Fibroblast of peridontal ligament (primary cell): Measurements from ENCODE around the gene RNU7-1.

ENCODE experiments used
- DNase-seq: peaks from one replicate; pipeline ENCODE4 v3.0.0-alpha.2; 2010; ENCODE audit errors: extremely low read depth

RNU7-1 gene

DNA sequence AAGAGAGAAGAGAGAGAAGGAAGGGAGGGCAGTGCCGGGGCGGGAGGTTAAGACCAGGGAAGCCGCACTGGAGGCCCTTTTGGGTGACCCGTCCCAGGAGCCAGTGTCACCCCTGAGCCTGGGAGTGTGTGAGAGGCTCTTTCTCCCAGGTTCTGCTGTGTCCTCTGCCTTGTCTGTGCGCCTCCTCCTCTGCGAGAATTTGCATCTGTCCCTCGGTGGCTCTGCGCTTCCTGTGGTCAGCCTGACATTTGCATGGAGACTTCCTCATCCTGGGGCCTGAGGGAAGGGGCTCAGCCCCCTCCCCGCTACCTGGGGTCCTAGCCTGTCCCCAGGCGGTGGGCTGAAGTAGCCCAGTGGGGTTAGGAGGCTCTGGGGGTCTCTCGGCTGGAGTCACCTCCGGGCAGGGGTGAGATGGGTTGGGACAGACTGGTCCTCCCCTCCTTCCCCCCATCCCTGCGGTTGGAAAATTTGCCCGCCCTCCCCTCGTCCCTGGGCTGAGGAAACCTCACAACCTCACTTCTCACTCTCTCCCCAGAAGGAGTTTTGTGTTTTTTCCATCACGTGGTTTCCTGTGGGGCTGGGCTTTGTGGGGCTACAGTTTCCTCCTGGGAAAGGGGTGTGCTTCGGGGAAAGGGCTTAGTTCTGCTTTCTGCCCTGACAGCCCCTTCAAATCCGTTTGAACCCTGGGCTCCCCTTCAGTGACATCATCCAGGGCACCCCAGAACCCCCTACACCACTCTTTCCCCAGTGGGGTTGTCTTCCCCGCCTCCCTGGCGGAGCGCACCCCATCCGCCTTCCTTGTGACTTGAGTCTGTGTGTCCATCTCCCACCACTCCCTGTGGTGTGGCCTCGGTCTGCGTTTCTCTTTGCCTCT, 10.1 kb downstream of the RNU7-1 start:
- peak; percentile 63 for DNase-seq

DNA sequence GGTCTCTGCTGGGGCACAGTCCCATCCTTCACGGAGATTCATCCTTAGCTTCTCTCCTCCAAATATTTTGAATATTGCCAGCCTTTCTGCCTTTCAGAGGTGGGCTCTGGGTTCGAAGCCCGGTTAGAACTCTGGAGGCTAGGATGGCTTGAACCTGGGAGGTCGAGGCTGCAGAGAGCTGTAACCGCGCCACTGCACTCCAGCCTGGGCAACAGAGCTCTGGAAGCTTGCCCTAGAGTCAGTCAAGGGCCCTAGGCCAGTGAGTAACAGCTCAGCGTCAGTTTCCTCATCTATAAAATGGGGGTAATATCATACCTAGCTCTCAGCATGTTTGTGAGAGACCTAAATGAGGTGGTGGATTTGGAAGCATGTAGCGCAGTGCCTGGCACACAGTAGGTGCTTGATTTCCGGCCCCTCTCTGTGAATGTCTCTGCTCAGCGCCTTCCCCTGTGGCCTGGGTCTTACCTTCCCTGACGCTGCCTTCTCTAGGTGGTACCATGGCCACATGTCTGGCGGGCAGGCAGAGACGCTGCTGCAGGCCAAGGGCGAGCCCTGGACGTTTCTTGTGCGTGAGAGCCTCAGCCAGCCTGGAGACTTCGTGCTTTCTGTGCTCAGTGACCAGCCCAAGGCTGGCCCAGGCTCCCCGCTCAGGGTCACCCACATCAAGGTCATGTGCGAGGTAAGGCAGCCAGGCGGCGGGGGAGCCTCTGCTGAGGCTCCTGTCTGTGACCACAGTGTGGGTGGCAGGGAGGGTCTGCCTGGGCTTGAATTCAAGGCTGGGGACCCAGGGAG, 10.9 kb downstream of the RNU7-1 start:
- no peak for DNase-seq

DNA sequence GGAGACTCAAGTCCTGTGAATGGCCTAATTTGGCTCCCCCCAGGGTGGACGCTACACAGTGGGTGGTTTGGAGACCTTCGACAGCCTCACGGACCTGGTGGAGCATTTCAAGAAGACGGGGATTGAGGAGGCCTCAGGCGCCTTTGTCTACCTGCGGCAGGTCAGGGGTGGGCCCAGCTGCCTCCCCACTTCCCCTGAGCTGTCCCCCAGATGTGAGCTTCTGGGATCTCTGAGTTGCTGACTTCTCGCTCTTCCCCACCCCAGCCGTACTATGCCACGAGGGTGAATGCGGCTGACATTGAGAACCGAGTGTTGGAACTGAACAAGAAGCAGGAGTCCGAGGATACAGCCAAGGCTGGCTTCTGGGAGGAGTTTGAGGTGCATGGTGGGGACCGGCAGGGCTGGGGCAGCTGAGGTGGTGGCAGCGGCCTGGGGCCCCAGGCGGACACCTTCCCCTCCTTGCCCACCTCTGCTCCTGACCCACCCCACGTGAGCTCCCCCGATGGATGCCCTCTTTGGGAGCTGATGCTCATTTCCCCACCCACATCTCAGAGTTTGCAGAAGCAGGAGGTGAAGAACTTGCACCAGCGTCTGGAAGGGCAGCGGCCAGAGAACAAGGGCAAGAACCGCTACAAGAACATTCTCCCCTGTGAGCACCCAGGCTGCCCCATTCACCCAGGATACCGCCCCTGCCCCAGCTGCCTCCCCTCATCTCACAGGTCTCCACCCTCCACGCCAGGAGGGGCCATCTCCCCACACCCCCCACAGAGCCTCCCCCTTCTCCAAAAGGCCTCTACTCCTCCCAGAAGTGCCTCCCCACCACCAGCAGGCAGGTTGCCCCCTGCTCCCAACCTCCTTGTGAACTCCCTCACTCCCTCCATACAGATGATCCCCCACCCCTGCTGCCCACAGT, 11.7 kb downstream of the RNU7-1 start:
- DNase-seq: no peak

DNA sequence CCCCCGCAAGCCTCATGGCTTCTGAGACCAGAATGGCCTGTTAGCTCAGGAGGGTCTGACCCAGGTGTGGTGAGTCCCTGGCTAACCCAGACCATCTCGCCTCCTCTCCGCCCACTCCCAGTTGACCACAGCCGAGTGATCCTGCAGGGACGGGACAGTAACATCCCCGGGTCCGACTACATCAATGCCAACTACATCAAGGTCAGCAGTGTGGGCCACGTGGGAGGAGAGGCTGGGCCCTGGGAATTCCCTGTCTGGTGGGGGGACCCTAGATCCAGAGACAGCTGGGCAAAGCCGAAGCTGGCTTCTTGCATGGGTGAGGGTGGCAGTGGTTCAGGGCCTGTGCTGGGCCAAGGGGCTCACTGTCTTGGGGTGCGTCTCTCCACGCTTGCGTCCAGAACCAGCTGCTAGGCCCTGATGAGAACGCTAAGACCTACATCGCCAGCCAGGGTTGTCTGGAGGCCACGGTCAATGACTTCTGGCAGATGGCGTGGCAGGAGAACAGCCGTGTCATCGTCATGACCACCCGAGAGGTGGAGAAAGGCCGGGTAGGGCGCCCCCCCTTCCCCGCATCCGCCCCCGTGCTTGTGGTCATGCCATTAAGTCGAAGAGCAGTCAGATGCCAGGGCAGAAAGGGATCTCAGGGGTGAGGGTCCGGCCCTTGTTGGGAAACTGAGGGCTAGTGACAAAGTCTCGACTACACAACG, 12.6 kb downstream of the RNU7-1 start:
- no peak for DNase-seq

DNA sequence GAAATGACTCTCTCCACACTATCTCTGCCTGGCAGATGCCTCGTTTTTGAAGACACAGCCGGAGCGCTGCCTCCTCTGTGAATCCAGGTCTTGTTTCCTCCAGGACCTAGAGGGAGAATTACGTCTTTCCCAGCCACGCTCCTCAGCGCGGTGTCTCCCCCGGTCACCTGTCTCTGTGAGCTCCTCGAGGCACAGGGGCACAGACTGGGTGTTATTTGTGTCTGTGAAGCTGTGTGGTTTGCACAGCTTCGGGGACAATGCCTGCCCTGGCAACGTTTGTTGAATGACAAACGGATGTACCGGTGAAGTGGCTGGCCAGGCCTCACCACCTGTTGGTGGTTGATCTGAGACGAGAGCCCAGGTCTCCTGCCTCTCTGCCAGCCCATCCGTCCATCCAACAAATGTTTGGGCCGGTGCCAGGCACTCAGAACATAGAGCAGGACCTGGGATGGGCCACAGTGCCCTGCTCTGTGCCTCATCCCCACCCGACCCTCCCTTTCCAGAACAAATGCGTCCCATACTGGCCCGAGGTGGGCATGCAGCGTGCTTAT, 13.6 kb downstream of the RNU7-1 start:
- no peak for DNase-seq

DNA sequence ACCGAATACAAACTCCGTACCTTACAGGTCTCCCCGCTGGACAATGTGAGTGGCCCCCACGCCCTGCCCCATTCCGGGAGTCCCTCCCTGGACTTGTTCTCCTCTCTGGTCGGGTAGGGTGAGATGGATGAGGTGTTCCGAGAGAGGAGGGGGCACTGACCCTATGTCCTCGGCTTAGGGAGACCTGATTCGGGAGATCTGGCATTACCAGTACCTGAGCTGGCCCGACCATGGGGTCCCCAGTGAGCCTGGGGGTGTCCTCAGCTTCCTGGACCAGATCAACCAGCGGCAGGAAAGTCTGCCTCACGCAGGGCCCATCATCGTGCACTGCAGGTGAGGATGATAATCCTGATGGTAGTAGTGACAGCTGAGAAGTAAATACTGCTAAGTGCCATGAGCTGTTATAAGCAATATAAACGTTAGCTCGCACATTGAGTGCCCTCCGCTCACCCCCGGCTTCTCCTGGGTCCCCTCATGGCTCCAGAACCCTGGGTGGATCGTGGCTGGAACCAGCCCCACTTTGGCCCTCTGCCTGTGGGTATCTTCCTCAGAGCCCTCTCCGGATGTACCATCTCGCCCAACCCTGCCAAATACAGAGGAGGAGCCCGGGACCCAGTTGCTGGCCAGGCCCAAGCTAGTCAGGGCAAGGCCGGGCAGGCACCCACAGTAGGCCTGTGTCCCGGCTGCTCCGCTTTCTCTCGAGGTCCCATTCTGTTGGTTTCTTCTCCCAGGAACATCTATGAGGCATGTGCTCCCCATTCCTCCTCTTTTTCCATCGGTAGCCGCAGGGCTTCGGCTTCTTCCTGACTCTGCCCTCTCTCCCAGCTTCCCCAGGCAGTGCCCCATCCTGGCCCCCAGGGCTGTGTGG, 14.4 kb downstream of the RNU7-1 start:
- no peak for DNase-seq

DNA sequence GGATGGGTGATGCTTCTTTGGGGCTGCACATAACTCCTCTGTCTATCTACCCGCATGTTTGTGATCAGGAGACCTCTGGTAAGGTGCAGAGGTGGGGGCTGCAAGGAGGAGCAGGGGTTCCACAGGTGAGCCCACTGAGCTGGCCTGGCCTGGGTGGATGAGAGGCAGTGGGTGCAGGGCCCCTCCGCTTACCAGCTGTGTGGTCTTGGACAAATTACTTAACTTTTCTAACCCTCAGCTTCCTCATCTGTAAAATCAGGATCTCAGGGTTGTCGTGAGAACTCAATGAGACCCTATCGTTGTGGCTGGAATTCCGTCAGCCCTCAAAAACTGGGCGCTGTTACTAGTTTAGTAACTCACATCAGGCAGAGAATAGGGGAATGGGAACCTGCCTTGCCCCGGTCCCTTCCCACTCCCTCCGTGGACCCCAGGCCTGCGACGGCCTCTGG, 15.0 kb downstream of the RNU7-1 start:
- no peak for DNase-seq

DNA sequence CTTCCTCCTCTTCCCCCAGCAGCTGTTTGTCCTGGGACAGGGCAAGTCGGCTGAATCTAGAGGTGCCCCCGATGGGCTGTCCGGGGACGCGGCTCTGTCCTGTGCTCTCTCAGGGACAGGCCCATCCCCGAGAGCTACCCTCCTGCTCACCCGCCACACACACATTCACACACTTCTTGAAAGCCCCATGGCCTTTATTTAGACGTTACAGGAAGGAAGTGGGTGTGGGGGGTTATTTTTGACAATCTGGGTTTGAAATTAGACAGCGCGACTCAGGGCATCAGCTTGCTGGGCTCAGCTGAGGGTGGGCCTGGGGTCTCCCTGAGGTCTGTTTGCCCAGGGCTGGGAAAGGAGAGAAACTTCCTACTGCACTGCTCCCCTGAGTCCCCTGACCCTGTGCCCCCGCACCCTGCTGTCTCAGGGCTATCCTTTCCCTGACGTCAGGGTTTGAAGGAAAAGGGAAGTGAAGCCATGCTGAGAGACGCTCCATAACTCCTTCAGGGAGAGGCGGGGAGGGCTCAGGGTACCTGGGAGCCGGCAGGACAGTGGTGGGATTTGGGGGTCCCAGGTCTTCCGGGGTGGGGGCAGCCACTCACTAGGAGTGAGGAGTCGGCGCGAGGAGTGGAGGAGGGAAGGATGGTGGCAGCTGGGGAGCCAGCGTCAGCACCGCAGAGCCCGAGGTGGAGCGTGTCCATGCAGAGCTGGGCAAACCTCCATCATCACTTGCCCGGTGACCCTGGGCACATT, 15.6 kb downstream of the RNU7-1 start:
- DNase-seq: no peak

DNA sequence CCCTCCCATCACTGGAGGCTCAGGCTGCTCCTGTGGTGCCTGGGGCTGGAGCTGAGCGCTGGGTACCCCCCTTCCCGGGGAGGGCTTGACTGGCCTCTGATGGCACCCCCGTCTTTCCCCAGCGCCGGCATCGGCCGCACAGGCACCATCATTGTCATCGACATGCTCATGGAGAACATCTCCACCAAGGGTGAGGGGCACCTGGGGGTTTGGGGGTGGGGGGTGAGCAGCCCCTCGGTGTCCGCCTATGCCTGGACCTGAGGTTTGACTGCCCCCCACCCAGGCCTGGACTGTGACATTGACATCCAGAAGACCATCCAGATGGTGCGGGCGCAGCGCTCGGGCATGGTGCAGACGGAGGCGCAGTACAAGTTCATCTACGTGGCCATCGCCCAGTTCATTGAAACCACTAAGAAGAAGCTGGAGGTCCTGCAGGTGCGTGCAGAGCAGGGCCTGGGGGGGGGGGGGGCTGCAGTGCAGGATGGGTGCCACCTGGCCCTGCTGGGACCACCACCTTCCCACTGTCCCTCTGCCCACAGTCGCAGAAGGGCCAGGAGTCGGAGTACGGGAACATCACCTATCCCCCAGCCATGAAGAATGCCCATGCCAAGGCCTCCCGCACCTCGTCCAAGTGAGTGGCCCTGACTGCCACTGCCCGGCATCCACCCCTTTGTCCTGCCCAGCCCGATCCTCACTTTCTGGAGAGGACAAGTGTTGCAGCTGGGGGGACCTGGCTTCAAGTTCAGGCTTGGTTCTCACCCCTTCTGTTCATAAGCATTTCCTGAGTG, 16.4 kb downstream of the RNU7-1 start:
- no peak for DNase-seq

DNA sequence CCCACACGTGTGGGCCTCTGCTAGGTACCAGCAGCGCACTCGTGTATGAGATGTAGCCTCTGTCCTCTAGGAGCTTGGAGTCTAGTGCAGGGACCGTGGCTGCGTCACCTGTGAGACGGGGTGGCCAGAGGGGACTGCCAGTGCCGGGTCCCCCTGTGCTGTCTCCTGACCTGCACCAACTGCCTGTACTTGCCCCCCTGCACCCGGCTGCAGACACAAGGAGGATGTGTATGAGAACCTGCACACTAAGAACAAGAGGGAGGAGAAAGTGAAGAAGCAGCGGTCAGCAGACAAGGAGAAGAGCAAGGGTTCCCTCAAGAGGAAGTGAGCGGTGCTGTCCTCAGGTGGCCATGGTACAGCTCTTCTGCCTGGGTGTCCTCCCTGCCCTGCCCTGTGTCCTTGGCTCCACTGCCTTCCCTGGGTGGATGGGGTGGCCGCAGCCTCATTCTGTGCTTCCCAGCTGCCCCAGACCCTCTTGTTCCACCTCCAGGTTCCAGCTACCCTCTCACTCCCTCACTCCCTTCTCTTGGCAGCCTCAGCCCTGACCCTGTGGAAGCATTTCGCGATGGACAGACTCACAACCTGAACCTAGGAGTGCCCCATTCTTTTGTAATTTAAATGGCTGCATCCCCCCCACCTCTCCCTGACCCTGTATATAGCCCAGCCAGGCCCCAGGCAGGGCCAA, 17.1 kb downstream of the RNU7-1 start:
- DNase-seq: peak; percentile 39

DNA sequence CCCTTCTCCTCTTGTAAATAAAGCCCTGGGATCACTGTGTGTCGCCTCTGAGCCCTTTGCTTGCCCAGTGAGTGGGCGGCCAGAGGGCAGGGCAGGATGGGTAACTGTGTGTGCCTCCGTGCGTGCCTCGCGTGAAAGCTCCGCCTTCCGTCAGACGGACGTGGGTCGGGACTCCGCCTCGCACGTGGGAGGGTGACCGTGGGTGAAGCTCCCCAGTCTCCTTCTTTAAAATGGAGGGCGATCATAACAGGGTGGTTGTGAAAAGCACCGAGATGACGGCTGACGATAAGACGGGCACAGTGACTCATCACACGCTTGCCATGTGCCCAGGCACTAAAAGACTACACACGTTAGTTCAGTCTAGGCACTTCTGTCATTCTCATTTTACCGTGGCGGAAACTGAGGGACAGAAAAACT, 17.7 kb downstream of the RNU7-1 start:
- DNase-seq: peak; percentile 37

DNA sequence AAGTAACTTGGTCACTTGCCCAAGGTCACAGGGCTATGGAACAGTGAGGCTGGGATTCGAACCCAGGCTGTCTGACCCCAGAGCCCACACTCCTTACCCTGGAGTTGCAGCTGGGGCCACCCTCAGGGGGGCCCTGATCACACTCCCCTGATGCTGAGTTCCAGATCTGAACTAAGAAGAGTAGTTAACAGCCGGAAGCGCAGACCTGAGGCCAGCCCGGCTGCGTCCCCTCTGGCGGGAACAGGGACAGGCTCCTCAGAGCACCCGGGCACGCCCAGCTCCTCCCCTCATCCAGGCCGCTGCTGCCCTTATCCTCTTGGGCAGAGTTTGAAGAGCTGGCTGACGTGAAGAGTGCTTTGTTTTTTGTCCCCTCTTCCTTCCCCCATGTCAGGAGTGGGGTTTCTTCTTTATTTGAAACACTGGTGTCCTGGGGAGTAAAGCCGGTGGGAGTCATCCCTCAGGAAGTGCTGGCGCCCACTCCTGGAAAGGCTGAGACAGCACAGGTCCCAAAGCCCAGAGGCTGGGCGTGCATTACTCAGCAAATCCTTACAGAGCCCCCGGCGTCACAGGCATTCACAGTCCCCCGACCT, 18.2 kb downstream of the RNU7-1 start:
- peak; percentile 73 for DNase-seq

DNA sequence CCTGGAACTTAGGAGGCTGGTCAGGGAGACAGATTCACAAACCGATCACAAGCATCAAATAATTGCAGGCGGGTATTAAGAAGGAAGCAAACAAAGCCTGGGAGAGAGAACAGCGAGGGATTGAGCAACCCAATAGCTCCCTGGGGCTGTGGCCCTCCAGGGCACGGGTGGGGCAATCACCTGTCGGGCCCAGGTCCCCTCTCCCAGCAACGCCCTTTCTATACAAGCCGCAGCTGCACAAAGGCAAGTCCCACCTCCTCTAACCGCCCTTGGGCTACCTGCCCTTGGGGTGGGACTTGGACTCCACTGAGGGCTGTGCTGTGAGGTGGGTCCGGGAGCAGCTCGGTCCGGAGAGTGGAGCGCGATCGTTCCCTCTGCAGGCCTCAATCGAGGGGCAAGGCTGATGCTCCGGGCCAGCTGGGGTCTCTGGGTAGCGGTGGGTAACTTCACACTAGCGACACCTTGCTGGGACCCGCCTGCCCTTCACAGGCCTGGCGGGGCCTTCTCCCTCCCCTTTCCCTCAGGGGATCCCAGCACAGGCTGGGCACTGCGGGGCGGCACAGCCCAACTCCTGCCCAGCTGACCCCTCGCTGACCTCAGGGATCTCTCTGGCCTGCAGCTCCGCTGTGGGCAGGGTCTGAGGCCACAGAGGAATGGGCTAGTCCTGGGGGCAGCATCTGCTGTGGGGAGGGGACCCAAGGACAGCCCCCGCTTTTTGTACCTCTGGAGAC, 18.8 kb downstream of the RNU7-1 start:
- DNase-seq: no peak

DNA sequence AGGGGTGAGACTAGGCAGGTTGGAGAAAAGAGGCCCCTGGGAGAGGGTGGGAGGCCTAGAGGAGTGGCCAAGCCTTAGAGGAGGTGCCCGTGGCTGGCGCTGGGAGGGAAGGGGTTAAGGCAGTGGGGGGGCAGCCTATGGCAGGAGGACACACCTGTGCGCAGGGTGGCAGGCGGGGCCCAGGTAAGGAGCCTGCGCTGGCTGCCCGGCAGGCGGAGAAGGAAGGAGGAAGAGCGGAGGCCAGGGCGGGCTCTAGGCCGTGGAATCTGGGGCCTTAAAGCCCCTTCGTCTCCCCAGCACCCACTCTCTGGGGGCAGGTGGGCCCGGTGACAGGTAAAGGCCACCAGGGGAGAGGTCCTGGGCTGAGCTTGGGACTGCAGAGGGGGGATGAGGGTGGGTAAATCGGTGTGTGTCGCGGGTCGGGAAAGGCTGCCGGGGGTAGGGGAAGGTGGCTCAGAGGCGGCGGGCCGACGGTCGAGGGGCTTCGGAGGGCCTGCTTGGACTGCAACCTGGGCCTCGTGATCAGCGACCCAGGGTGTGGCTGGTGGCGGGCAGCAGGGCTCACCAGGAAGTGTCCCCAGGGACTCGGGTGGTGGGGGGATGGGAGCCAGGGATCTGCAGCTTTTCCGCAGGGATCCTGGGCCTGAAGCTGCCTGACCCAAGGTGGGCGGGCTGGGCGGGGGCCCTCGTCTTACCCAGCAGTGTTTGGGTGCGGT, 19.6 kb downstream of the RNU7-1 start:
- DNase-seq: no peak

DNA sequence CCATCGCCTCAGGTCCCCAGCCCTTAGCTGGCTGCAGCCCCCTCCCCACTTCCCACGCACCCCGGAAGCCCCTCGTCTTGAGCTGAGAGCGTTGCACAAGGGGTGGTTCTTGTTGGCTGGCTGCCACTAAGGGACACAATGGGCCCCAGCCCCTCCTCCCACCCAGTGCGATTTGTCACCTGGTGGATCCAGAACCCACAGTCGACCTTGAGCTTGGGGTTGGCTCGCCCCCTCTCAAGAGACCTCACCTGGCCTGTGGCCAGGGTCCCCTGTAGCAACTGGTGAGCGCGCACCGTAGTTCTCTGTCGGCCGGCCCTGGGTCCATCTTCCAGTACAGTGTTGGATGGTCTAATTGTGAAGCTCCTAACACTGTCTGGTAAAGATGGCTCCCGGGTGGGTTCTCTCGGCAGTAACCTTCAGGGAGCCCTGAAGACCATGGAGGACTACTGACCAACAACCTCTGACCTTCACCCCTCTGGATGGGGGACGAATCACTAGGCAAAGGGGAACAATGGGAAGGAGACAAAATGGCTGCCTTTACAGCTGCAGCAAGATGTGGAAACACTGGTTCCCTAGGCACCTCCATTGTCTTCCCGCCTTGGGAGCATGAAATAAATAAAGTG, 20.3 kb downstream of the RNU7-1 start:
- no peak for DNase-seq

DNA sequence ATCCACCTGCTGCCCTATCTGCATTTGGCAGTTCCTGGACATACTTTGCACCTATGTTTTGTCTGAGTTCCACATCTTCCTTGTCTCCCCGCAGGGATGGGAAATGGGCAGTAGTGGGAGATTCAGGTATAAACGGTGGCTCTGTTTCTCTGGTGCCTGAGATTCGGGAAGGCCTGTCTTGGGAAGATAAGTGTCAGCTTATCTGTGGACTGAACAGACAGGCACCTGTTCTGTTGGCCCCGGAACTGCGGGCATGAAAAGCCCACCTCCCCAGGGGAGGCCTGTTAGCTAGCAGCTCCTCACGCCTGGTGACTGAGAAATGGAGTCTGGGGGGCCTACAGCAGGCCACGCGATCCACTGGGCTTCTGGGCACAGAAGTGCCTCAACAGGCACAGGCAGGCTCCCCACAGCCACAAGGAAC, 21.0 kb downstream of the RNU7-1 start:
- no peak for DNase-seq
